ENCODE results near the gene EXT2.

- no peak for TF ChIP-seq SP1 (IDR thresholded peaks at IDR 0.05)
- no peak for TF ChIP-seq SUZ12 (IDR thresholded peaks at IDR 0.05)
- TF ChIP-seq PKNOX1 (IDR thresholded peaks at IDR 0.05), result no peak
- TF ChIP-seq ELF4 (IDR thresholded peaks at IDR 0.05), result no peak
- TF ChIP-seq FOXM1 (IDR thresholded peaks at IDR 0.05; ENCODE audit: borderline replicate concordance), result no peak
- no peak for TF ChIP-seq BHLHE40 (IDR thresholded peaks at IDR 0.05; ENCODE audit: borderline replicate concordance)
- no peak for TF ChIP-seq TARDBP (IDR thresholded peaks at IDR 0.05)
- no peak for TF ChIP-seq FOXK2 (IDR thresholded peaks at IDR 0.05)
These were observed 108.0 kb downstream of the EXT2 start for GRCh38 chr11:44203270-44204043.

All from HEK293T (cell line).